Fibroblast of lung (primary cell): ENCODE results near the gene ZNF672. TPM values are rescaled to one million over a fixed set of nuclear protein-coding genes. Genes with fewer than 3 reads are reported as not detected.

ENCODE experiments used
- DNase-seq, 2 donors: peaks; one replicate each; pipeline versions ENCODE4 v3.0.0 to v3.0.0-alpha.2; 2010; ENCODE audit warnings: low read depth in 2 of 2
- H2AFZ ChIP-seq: 2 replicates; pipeline ENCODE4 v1.5.1; 2012; ENCODE audit warnings: low read length, control low read depth, inconsistent platforms
- H3K27ac ChIP-seq: 2 replicates; pipeline ENCODE4 v1.5.1; 2011; ENCODE audit warnings: low read length, control low read depth; ENCODE audit not compliant: insufficient read depth
- H3K27me3 ChIP-seq: 2 replicates; pipeline ENCODE4 v1.5.1; 2011; ENCODE audit warnings: mild to moderate bottlenecking, low read length; ENCODE audit not compliant: control insufficient read depth, insufficient read depth
- H3K36me3 ChIP-seq: 2 replicates; pipeline ENCODE4 v1.5.1; 2011; ENCODE audit warnings: low read length; ENCODE audit not compliant: control insufficient read depth, insufficient read depth
- H3K4me1 ChIP-seq: 2 replicates; pipeline ENCODE4 v1.5.1; 2011; ENCODE audit warnings: low read length; ENCODE audit not compliant: control insufficient read depth, insufficient read depth; ENCODE audit errors: extremely low read depth
- H3K4me2 ChIP-seq: 2 replicates; pipeline ENCODE4 v1.5.1; 2011; ENCODE audit warnings: low read length, control low read depth; ENCODE audit not compliant: insufficient read depth; ENCODE audit errors: extremely low read depth
- H3K4me3 ChIP-seq, 4 experiments: fragments of 200-600 bp in 1 of 4; sonication (generic) in 1 of 4; replicated peaks in 1 of 4; 2 replicates each; pipeline ENCODE4 v1.5.1; 2011 to 2016; ENCODE audit warnings: low read length in 4 of 4, low read depth in 3 of 4, mild to moderate bottlenecking in 3 of 4, control low read depth in 2 of 4, inconsistent platforms in 1 of 4, mixed read lengths in 1 of 4; ENCODE audit not compliant: insufficient read depth in 1 of 4; ENCODE audit errors: control extremely low read depth in 1 of 4
- H3K79me2 ChIP-seq: 2 replicates; pipeline ENCODE4 v1.5.1; 2012; ENCODE audit warnings: mild to moderate bottlenecking, low read length, inconsistent platforms; ENCODE audit not compliant: control insufficient read depth, insufficient read depth
- H3K9ac ChIP-seq: 2 replicates; pipeline ENCODE4 v1.5.1; 2011; ENCODE audit warnings: mild to moderate bottlenecking, low read length, control low read depth; ENCODE audit not compliant: insufficient read depth
- H3K9me3 ChIP-seq: 2 replicates; pipeline ENCODE4 v1.5.1; 2012; ENCODE audit warnings: low read depth, low read length; ENCODE audit not compliant: control insufficient read depth, insufficient read depth
- H4K20me1 ChIP-seq: 2 replicates; pipeline ENCODE4 v1.5.1; 2011; ENCODE audit warnings: low read length; ENCODE audit not compliant: control insufficient read depth, insufficient read depth; ENCODE audit errors: extremely low read depth
- CTCF ChIP-seq, 2 donors: IDR thresholded peaks in 1 of 2; conservative IDR thresholded peaks in 1 of 2; 1 replicate in 1 of 2; 2 replicates in 1 of 2; pipeline ENCODE4 v1.5.1; 2011 to 2012; ENCODE audit warnings: low read length in 2 of 2, control low read depth in 1 of 2, inconsistent platforms in 1 of 2, low read depth in 1 of 2, mild to moderate bottlenecking in 1 of 2
- EZH2 ChIP-seq: IDR thresholded peaks from 2 replicates; pipeline ENCODE4 v1.5.1; 2012; ENCODE audit warnings: low read length, control low read depth, mild to moderate bottlenecking; ENCODE audit errors: missing control alignments
- polyA plus RNA-seq, 2 donors: library from polyadenylated mRNA; depleted of rRNA in 1 of 2; stranded (reverse) in 1 of 2; unstranded in 1 of 2; fragments of >200 nt; gene quantifications; 2 replicates each; pipeline ENCODE4 v1.2.1, GENCODE V29; 2011 to 2012; ENCODE audit warnings: missing spikeins in 1 of 2
- total RNA-seq: library from RNA; depleted of rRNA; stranded (reverse); fragments of >200 nt; gene quantifications from 2 replicates; pipeline ENCODE4 v1.2.1, GENCODE V29; 2014

The ZNF672 gene
- total and polyA plus RNA-seq, 2 donors (not counting 1 experiment from before 2014, with no cell fraction given) = 10.3 to 15.5 TPM

GRCh38 chr1:248825136-248825535 is 12.9 kb upstream of the ZNF672 start:
- TF ChIP-seq CTCF (conservative IDR thresholded peaks at IDR 0.05 in 1 of 2, IDR thresholded peaks at IDR 0.05 in 1 of 2; ENCODE audit: low read depth in 1 of 2, low read length in 2 of 2) (no peak), EZH2 (no peak)
- Histone ChIP-seq H3K9me3 (no peaks in the 10 kb centered on the region), H3K36me3 (peaks cover 2% of the 10 kb centered on the region), H3K4me3 (peak overlapping the region; percentile 85 to 91 (median 89)), H3K27ac (peak overlapping the region; percentile 98), H3K9ac (peak overlapping the region; percentile 82), H3K27me3 (no peaks in the 10 kb centered on the region), H4K20me1 (peaks cover 2% of the 10 kb centered on the region), H3K4me2 (peak overlapping the region; percentile 92), H3K4me1 (peaks cover 39% of the 10 kb centered on the region), H2AFZ (peak overlapping the region; percentile 75), H3K79me2 (peaks cover 48% of the 10 kb centered on the region)
- DNase-seq = no peak

- H3K4me2 ChIP-seq = peak overlapping the region; percentile 92
- H3K9ac ChIP-seq = peak overlapping the region; percentile 82
- no peaks in the 10 kb centered on the region for H3K9me3 ChIP-seq
- peak overlapping the region; percentile 75 for H2AFZ ChIP-seq
- no peak for DNase-seq
- peaks cover 44% of the 10 kb centered on the region for H3K79me2 ChIP-seq
- H4K20me1 ChIP-seq = peaks cover 2% of the 10 kb centered on the region
- peak overlapping the region; percentile 85 to 91 (median 89) for H3K4me3 ChIP-seq
- peaks cover 2% of the 10 kb centered on the region for H3K36me3 ChIP-seq
- peak overlapping the region; percentile 98 for H3K27ac ChIP-seq
- H3K4me1 ChIP-seq = peaks cover 36% of the 10 kb centered on the region
- TF ChIP-seq EZH2 = no peak
- no peak for TF ChIP-seq CTCF (conservative IDR thresholded peaks at IDR 0.05 in 1 of 2, IDR thresholded peaks at IDR 0.05 in 1 of 2; ENCODE audit: low read depth in 1 of 2, low read length in 2 of 2)
- no peaks in the 10 kb centered on the region for H3K27me3 ChIP-seq
These were observed 12.5 kb upstream of the ZNF672 start for GRCh38 chr1:248825573-248825908.

- H3K9ac ChIP-seq = peak within 1 kb of the TSS; percentile 82
- peaks cover 2% of the 10 kb centered on the region for H4K20me1 ChIP-seq
- peak within 1 kb of the TSS; percentile 98 for H3K27ac ChIP-seq
- no peaks in the 10 kb centered on the region for H3K9me3 ChIP-seq
- H3K4me2 ChIP-seq = peak within 1 kb of the TSS; percentile 92
- TF ChIP-seq EZH2 (no peak), CTCF (conservative IDR thresholded peaks at IDR 0.05 in 1 of 2, IDR thresholded peaks at IDR 0.05 in 1 of 2; ENCODE audit: low read depth in 1 of 2, low read length in 2 of 2) (peak; percentile 53 to 67)
- peaks cover 2% of the 10 kb centered on the region for H3K36me3 ChIP-seq
- peaks cover 31% of the 10 kb centered on the region for H3K4me1 ChIP-seq
- peaks cover 38% of the 10 kb centered on the region for H3K79me2 ChIP-seq
- peak; percentile 97 for DNase-seq
- peak within 1 kb of the TSS; percentile 99 for H2AFZ ChIP-seq
- no peaks in the 10 kb centered on the region for H3K27me3 ChIP-seq
- peak within 1 kb of the TSS; percentile 85 to 91 (median 89) for H3K4me3 ChIP-seq
These were observed 11.9 kb upstream of the ZNF672 start, which contains the start of gene SH3BP5L for GRCh38 chr1:248825909-248826760. TSS of gene SH3BP5L (minus strand) at chr1:248825915. CDS start at chr1:248824935, 980 bp downstream.
